Fibroblast of gingiva (primary cell): ENCODE data around the gene TEX13D.

Experiments used
- DNase-seq: peaks from one replicate; pipeline ENCODE4 v3.0.0-alpha.2; 2011; ENCODE audit warnings: low read depth

TEX13D gene

GRCh38 chrX:124348885-124349453 lies 16.5 kb downstream of the TEX13D start:
- no peak for DNase-seq

- no peak for DNase-seq
Measured at GRCh38 chrX:124354648-124355047, 22.2 kb downstream of the TEX13D start.

- no peak for DNase-seq
Measured at GRCh38 chrX:124358800-124359383, 26.4 kb downstream of the TEX13D start.

GRCh38 chrX:124362072-124362471 lies 29.6 kb downstream of the TEX13D start:
- no peak for DNase-seq

GRCh38 chrX:124362761-124363160 lies 30.3 kb downstream of the TEX13D start:
- no peak for DNase-seq

- no peak for DNase-seq
Measured at GRCh38 chrX:124369722-124370121, 37.3 kb downstream of the TEX13D start.

- DNase-seq: no peak
Measured at GRCh38 chrX:124373348-124373747, 40.9 kb downstream of the TEX13D start.

- no peak for DNase-seq
Measured at GRCh38 chrX:124378643-124379042, 46.2 kb downstream of the TEX13D start.

GRCh38 chrX:124383354-124383753 lies 50.9 kb downstream of the TEX13D start:
- DNase-seq: no peak

GRCh38 chrX:124386401-124386800 lies 53.9 kb downstream of the TEX13D start:
- no peak for DNase-seq
